Chondrocyte (in vitro differentiated cells): ENCODE data around the gene CDK17. TPM values are rescaled to one million over a fixed set of nuclear protein-coding genes. Genes with fewer than 3 reads are reported as not detected.

ENCODE experiments used
- DNase-seq: peaks from one replicate; pipeline ENCODE4 v3.0.0; 2021; ENCODE audit warnings: mixed read lengths, low spot score
- H3K27ac Mint-ChIP-seq: one replicate; pipeline ENCODE4 v1.8.0; 2021; ENCODE audit warnings: mild to moderate bottlenecking, moderate library complexity, mixed read lengths; ENCODE audit not compliant: unreplicated experiment
- H3K27me3 Mint-ChIP-seq: 2 replicates; pipeline ENCODE4 v1.8.0; 2021; ENCODE audit warnings: low read depth, mixed read lengths
- H3K36me3 Mint-ChIP-seq: 2 replicates; pipeline ENCODE4 v1.8.0; 2021; ENCODE audit warnings: low read depth, mixed read lengths
- H3K4me1 Mint-ChIP-seq: 2 replicates; pipeline ENCODE4 v1.8.0; 2021; ENCODE audit warnings: low read depth, mild to moderate bottlenecking, mixed read lengths
- H3K4me3 Mint-ChIP-seq: one replicate; pipeline ENCODE4 v1.8.0; 2021; ENCODE audit warnings: mild to moderate bottlenecking, moderate library complexity, mixed read lengths; ENCODE audit not compliant: unreplicated experiment
- H3K9me3 Mint-ChIP-seq: 2 replicates; pipeline ENCODE4 v1.8.0; 2021; ENCODE audit warnings: low read depth, mixed read lengths
- total RNA-seq: library from RNA; stranded (reverse); gene quantifications from 3 replicates; pipeline ENCODE4 v1.2.1, GENCODE V29; 2021
- TF ChIP-seq, protein P1 (sequence below): fragments of 200-600 bp; sonication (generic); IDR thresholded peaks from 2 replicates; pipeline ENCODE4 v1.5.0; 2021; ENCODE audit warnings: antibody characterized with exemption, mild to moderate bottlenecking, moderate library complexity

The CDK17 gene
- total RNA-seq, 1 donor from 2014 or later, result 28.5 TPM

DNA sequence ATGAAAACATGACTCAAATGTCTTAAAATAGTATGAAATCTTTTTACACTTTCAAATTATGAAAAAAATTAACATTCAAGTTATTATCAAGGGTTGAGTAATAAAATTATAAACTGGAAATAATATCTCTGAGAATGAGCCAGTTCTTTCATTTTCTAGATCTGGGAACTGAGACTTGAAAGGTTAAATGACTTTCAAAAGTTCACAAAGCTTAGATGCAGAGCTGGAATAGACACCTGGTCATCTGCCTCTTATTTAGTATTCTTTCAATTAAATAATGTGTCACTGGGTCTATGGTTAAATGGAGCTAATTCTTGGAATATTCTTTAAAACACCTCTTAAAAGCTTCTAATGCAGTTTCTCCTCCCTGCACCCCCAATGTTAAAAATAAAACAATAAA is 86.6 kb downstream of the CDK17 start:
- no peaks in the 10 kb centered on the region for H3K9me3 Mint-ChIP-seq
- TF ChIP-seq, protein P1, sequence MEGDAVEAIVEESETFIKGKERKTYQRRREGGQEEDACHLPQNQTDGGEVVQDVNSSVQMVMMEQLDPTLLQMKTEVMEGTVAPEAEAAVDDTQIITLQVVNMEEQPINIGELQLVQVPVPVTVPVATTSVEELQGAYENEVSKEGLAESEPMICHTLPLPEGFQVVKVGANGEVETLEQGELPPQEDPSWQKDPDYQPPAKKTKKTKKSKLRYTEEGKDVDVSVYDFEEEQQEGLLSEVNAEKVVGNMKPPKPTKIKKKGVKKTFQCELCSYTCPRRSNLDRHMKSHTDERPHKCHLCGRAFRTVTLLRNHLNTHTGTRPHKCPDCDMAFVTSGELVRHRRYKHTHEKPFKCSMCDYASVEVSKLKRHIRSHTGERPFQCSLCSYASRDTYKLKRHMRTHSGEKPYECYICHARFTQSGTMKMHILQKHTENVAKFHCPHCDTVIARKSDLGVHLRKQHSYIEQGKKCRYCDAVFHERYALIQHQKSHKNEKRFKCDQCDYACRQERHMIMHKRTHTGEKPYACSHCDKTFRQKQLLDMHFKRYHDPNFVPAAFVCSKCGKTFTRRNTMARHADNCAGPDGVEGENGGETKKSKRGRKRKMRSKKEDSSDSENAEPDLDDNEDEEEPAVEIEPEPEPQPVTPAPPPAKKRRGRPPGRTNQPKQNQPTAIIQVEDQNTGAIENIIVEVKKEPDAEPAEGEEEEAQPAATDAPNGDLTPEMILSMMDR, result no peak
- peaks cover 3% of the 10 kb centered on the region for H3K36me3 Mint-ChIP-seq
- H3K27ac Mint-ChIP-seq, result peak overlapping the region; percentile 41
- peaks cover 21% of the 10 kb centered on the region for H3K4me1 Mint-ChIP-seq
- no peaks in the 10 kb centered on the region for H3K27me3 Mint-ChIP-seq
- no peak overlapping the region for H3K4me3 Mint-ChIP-seq
- no peak for DNase-seq

DNA sequence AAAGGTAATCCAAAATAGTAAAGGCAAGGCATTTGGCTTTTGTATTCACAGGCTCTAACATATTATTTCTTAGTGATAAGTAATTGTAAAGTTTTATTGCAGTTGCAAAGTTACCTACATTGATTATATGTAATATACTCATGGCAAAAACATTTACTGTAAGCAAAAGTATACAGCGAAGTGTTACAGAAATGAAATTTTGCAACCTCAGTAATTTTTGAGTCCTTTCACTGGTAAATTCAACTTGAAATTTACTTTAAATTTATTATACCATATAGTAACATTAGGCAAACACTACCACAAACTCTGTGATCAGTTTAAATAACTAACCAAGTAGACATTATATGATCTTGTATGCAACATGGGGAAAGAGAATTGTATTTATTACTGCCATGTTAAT is 89.0 kb downstream of the CDK17 start:
- no peak overlapping the region for H3K27ac Mint-ChIP-seq
- H3K36me3 Mint-ChIP-seq, result peaks cover 1% of the 10 kb centered on the region
- H3K27me3 Mint-ChIP-seq, result no peaks in the 10 kb centered on the region
- H3K9me3 Mint-ChIP-seq, result no peaks in the 10 kb centered on the region
- peaks cover 21% of the 10 kb centered on the region for H3K4me1 Mint-ChIP-seq
- TF ChIP-seq, protein P1, result no peak
- no peak for DNase-seq
- no peak overlapping the region for H3K4me3 Mint-ChIP-seq

DNA sequence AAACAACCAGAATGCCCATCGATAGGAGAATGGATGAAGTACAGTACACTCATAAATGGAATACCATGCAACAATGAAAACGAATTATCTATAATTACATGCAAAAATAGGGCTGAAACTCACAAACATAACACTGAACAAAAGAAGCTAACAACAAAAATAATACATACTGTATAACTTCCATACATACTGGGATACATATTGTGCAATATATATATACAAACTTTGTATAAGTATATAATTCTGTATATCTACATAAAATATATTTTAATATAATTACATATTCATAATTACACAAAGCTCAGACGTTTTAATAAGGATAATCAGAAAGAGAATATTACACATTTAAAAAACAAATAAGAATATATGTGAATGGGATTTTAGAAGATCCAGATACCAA is 90.2 kb downstream of the CDK17 start:
- no peak for DNase-seq
- peaks cover 1% of the 10 kb centered on the region for H3K36me3 Mint-ChIP-seq
- no peak overlapping the region for H3K4me3 Mint-ChIP-seq
- no peaks in the 10 kb centered on the region for H3K27me3 Mint-ChIP-seq
- no peak overlapping the region for H3K27ac Mint-ChIP-seq
- H3K9me3 Mint-ChIP-seq, result no peaks in the 10 kb centered on the region
- TF ChIP-seq, protein P1, result no peak
- peaks cover 13% of the 10 kb centered on the region for H3K4me1 Mint-ChIP-seq

DNA sequence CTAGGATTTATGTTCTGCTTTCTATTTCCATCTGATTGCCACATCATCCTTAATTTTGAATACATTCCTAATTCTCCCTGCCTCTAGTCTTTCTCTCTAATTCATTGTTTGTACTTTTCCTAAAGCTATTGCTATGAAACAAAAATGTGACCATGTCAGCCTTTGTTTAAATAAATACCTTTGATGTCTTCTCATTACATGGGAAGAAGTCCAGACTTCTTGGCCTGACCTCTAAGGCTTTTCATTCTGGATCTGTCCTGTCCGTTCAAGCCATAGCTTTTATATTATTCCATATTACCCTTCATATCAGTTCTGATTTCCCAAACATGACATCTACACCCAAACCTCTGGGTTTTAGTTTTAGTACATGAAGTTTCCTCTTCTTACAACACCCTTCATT is 91.4 kb downstream of the CDK17 start:
- H3K36me3 Mint-ChIP-seq, result peaks cover 1% of the 10 kb centered on the region
- H3K27me3 Mint-ChIP-seq, result no peaks in the 10 kb centered on the region
- no peaks in the 10 kb centered on the region for H3K9me3 Mint-ChIP-seq
- H3K4me1 Mint-ChIP-seq, result peaks cover 6% of the 10 kb centered on the region
- DNase-seq, result no peak
- H3K27ac Mint-ChIP-seq, result no peak overlapping the region
- H3K4me3 Mint-ChIP-seq, result no peak overlapping the region
- TF ChIP-seq, protein P1, result no peak

DNA sequence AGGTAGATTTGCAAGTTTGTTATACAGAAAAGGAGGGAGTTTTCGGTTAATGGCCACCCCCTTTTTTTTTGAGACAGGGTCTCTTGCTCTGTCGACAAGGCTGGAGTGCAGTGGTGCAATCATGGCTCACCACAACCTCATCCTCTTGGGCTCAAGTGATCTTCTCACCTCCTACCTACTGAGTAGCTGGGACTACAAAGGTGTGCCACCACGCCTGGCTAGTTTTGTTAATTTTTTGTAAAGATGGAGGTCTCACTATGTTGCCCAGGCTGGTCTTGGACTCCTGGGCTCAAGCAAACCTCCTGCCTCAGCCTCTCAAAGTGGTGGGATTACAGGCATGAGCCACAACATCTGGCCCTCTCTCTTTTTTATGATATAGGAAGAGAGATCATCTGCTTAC is 94.6 kb downstream of the CDK17 start:
- Mint-ChIP-seq H3K4me3 (no peak overlapping the region), H3K36me3 (peaks cover 1% of the 10 kb centered on the region), H3K27ac (no peak overlapping the region), H3K9me3 (no peaks in the 10 kb centered on the region), H3K27me3 (no peaks in the 10 kb centered on the region), H3K4me1 (peaks cover 6% of the 10 kb centered on the region)
- TF ChIP-seq, protein P1, result no peak
- no peak for DNase-seq
